Measurements from ENCODE around the gene PSKH1.

The PSKH1 gene

DNA sequence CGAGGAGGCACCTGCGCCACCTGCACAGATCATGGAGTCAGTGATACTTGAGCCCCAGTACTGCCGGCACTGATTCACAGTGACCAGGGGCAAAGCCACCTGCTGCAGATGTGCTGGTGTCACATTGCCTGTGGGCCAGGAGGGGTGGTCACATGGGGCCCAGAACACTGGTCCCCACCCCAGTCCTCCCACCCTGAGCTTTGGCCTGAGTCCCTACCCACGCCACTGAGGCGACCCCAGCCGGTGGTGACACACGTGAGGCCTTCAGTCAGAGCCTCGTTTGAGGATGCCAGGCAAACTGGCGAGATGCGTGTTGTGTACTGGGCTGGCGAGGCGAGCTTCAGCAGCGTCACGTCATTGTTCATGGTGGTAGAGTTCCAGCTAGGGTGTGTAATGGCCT is 37.1 kb downstream of the PSKH1 start:
- TF ChIP-seq, protein P1, sequence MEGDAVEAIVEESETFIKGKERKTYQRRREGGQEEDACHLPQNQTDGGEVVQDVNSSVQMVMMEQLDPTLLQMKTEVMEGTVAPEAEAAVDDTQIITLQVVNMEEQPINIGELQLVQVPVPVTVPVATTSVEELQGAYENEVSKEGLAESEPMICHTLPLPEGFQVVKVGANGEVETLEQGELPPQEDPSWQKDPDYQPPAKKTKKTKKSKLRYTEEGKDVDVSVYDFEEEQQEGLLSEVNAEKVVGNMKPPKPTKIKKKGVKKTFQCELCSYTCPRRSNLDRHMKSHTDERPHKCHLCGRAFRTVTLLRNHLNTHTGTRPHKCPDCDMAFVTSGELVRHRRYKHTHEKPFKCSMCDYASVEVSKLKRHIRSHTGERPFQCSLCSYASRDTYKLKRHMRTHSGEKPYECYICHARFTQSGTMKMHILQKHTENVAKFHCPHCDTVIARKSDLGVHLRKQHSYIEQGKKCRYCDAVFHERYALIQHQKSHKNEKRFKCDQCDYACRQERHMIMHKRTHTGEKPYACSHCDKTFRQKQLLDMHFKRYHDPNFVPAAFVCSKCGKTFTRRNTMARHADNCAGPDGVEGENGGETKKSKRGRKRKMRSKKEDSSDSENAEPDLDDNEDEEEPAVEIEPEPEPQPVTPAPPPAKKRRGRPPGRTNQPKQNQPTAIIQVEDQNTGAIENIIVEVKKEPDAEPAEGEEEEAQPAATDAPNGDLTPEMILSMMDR (IDR thresholded peaks at IDR 0.05; ENCODE audit: insufficient read depth, low read depth, low read length, missing control alignments): no peak

DNA sequence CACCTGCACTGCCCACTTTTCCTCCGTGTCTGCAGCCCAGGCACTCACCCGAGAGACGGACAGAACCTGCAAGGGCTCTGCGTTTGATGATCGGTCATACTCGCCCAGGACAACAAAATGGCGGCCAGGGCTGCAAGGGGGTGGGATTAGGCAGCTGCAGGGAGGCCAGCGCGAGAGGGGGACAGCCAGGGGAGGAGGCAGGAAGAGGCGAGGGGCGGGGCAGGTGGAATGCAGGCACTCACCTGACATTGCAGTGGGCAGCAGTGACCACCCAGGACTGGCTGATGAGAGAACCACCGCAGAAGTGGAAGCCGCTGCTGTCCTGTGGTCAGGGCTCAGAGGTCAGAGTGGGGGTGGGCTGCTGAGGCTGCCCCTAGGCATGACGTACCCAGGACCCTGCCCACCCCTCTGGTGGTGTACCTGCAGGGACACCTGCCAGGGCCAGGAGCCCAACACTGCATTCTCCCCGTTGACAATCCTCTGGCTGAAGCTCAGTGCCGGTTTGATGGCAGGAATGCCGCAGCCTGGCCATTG is 37.7 kb downstream of the PSKH1 start:
- TF ChIP-seq, protein P1 (IDR thresholded peaks at IDR 0.05; ENCODE audit: insufficient read depth, low read depth, low read length, missing control alignments): no peak
- DNase-seq (ENCODE audit: low read depth): no peak
- no peak overlapping the region for H3K4me3 ChIP-seq (ENCODE audit: low read depth, low read length)

More for the DNA sequence above, 37.1 kb downstream of the PSKH1 start:
- no peak overlapping the region for H3K4me3 ChIP-seq (ENCODE audit: low read depth, low read length)
- DNase-seq (ENCODE audit: low read depth): no peak

DNA sequence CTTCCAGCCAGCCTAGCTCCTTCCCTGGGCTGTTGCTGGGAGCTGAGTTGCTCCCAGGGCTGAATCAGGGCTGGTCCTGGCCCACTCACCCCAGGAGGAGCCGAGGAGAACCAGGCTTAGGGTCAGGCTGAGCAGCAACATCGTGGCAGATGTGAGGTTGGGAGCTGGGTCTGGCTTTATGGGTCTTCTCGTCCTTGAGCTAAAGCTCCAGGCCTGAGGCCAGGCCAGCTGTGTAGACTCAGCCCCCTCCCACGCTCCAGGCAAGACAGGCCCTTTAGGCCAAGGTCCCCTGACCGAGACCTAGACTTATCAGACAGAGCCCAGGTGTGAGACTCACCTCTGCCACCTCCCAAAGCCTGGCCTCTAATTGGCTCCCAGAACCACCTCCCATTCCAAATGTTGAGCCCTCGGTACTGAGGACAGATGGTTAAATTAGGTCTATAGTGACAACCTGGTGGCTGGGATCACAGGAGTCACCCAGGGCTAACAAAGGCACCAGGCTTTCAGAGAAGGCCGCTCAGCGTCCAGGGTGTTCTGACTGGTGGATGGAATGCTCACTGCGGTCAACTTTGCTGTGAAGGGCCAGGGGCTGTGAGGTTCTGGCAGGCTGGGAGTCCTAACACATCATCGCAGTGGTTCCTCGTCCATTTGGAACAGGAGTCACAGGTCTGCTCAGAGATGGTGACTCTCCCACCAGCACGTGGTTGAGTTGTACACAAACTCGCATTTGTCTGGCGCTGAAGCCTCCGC is 38.8 kb downstream of the PSKH1 start, which contains the start of gene CTRL:
CTRL (minus strand) TSS at position 151 of the 750 bp plus-strand sequence; CDS start at position 141, 10 bp downstream.
- no peak for DNase-seq (ENCODE audit: low read depth)
- TF ChIP-seq, protein P1 (IDR thresholded peaks at IDR 0.05; ENCODE audit: insufficient read depth, low read depth, low read length, missing control alignments): no peak
- H3K4me3 ChIP-seq (ENCODE audit: low read depth, low read length): no peak within 1 kb of the TSS

DNA sequence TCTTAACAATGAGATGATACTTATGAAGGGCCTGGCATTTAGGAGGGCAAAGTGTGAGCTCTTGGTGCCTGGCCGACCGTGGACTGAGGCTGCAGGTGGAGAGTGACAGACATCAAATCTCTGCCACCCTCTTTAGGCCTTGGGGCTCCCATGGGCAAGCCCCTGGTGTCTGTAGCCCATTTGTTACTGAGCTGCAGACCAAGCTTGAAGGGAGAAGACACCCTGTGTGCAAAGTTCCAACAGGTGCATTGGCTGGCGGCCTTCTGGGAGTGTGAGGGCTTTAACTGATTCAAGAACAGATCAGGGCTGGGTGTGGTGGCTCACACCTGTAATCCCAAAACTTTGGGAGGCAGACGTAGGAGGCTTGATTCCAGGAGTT is 39.4 kb downstream of the PSKH1 start:
- no peak overlapping the region for H3K4me3 ChIP-seq (ENCODE audit: low read depth, low read length)
- TF ChIP-seq, protein P1 (IDR thresholded peaks at IDR 0.05; ENCODE audit: insufficient read depth, low read depth, low read length, missing control alignments): no peak
- DNase-seq (ENCODE audit: low read depth): no peak

DNA sequence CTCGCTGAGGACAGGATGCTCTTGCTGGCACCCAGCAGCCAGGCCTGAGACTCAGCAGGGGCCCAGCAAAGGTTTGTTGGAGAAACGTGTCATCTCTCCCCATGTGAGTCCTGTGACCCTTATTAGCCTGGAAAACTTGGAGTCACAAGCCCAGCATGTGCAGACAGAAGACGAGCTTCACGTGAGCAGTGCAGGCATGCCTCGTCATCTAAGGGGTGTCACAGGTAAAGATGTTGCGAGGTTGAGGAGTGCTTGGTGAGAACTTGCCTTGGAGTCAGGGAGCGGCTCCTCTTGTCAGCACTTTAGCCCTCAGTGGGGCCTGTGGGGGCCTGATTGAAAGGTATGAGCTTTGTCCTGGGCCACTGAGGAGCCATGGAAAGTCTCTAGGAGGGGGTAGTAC is 40.8 kb downstream of the PSKH1 start:
- TF ChIP-seq, protein P1 (IDR thresholded peaks at IDR 0.05; ENCODE audit: insufficient read depth, low read depth, low read length, missing control alignments): no peak
- no peak for DNase-seq (ENCODE audit: low read depth)
- H3K4me3 ChIP-seq (ENCODE audit: low read depth, low read length): no peak overlapping the region

DNA sequence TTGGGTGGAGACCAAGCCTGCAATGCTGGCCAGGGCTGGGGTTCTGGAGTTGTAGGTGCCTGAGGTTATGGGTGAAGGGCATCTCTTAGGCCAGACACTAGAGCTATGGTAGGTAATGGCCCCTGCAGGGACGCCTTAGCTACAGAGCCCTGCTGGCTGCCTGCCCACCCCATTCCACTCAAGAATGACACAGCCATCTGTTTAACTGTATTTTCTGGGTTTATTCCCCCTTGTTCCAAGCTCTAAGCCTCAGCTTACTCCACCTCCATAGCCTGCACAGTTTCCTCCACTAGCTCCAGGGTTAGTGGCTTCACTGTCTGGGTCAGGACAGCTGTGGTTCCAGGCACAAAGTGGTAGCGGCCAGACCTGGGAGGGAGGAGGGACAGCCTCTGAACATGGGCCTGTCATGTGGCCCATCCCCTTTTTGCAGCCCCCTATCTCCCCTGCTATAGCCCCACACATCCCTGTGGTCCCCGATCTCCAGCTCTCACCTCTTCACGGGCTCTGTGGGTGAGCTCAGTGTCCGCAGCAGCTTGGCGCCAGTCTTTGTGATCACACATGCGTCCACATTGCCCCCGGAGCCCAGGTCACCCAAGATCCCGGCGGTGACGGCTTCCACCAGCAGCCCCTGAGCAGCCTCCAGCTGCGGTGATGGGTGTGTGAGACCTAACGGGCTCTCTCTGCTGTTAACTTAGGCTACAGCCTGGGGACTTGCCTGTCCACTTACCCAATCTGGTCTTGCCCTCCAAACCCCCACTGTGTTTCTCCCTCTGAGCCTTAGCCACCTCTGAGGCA is 41.4 kb downstream of the PSKH1 start:
- H3K4me3 ChIP-seq (ENCODE audit: low read depth, low read length): peak overlapping the region; percentile 88
- no peak for DNase-seq (ENCODE audit: low read depth)
- TF ChIP-seq, protein P1 (IDR thresholded peaks at IDR 0.05; ENCODE audit: insufficient read depth, low read depth, low read length, missing control alignments): no peak
